ENCODE measurements around the gene DDX54.
"Not testable (repeated sequence)": the region's sequence is repeated elsewhere in the genome, so short reads cannot be mapped to it uniquely, and the experiment has no call there.

Gene DDX54

DNA sequence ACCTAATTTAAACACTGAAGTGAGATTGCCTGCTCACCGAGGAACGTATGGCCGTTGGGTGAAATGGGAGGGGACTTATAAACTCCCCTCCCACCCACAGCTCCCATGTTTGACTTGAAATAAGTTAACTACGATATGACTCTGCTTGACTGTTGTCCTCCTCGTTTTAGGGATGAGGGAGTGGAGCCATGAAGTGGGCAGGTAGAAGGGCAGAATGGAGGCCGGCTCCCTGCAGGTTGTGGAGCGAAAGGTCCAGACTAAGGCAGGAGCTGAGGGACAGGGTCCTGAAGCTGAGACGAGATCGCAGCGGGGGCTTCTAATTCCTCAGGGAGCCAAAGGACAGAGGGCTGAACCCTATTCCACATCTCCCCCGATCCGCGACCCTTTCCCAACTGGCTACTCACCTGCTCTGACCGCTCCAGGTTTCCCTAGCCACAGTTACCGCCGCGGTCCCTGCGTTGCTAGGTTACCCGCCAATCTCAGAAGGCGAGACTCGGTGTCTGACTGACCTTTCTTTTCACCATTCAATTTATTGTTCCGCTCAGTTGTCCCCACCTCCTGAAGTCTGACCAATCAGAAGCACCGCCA is 35.4 kb upstream of the DDX54 start:
- in situ Hi-C loops (cut with MboI; ENCODE audit: low sequenced_read_pairs) = no loop called here

- in situ Hi-C loops (cut with MboI; ENCODE audit: low sequenced_read_pairs) = no loop called here
These were observed 30.7 kb upstream of the DDX54 start for GRCh38 chr12:113216027-113216426.

DNA sequence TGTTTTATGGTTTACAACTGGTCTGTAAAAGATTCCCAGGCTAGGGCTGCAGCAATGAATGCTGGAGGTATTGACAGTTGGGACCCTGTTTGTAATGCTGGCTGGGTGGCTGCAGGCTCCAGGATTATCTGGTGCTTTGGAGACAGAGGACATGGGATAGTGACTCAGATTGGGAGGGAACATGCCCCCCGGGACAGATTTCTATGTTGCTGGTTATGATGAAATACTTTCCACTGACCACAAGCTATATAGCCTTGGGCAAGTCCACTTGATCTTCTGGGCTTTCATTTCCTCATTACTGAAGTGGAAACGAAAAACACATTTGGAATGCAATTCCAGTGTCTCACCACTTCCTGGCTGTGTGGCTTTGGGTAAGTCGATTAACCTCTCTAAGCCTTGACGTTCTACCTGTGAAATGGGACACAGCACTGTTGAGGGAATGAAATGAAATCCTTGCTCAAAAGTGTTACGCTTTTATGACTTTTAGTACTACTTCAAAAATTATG is 29.7 kb upstream of the DDX54 start:
- in situ Hi-C loops (cut with MboI; ENCODE audit: low sequenced_read_pairs) = no loop called here

DNA sequence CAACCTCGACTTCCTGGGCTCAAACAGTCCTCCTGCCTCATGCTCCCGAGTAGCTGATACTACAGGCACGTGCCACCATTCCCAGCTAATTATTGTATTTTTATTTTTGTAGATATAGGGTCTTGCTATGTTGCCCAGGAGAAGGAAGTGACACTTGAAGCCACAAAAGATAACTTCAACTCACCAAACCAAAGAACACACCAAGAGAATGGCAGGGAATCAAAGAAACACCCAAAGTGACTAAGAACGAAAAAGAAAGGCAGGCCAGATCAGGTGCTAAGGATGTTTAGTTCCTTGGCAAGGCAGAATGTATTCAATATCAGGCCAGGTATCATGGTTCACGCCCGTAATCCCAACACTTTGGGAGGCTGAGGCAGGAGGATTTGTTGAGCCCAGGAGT is 25.9 kb upstream of the DDX54 start:
- in situ Hi-C loops (cut with MboI; ENCODE audit: low sequenced_read_pairs) = no loop called here

DNA sequence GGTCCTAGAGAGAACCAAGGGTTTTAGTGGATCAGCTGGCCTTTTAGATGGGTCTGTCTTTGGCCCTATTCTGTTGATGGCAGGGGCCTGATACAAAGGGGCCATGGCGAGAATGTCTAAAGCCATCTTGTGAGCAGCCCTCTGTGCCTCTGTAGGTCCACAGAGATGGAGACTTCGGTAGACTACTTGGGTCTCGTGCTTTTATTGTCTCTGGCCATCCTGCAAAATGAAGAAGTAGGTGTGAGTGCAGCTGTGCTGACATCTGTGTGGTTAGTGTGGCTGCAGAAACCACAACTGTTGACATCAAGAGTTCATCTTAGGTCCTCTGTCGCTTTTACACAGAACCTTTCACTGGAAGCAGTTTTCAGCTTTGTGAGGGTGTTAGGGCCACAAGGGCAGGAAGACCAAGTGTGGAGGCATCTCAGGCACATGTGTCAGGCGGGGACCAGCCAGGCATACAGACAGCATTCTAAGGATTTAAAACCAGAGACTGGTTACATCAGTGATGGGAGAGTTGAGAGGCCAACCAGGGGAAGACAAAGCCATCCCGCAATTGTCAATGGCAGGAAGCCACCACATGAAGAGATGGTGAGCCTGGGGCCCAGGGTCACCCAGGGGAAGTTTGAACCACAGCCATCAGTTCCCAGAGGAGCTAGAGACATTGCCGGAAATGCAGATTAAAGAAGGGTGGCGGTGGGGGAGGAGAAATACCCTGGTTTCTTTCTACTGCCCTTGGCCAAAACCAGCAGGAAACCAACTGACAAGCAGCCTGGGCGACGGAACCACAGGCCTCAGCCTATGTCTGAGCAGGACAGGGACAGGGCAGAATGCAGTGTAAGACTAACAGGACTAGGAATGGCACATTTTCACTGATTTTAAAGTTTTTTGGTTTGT is 23.0 kb upstream of the DDX54 start:
- in situ Hi-C loops (cut with MboI; ENCODE audit: low sequenced_read_pairs) = no loop called here

DNA sequence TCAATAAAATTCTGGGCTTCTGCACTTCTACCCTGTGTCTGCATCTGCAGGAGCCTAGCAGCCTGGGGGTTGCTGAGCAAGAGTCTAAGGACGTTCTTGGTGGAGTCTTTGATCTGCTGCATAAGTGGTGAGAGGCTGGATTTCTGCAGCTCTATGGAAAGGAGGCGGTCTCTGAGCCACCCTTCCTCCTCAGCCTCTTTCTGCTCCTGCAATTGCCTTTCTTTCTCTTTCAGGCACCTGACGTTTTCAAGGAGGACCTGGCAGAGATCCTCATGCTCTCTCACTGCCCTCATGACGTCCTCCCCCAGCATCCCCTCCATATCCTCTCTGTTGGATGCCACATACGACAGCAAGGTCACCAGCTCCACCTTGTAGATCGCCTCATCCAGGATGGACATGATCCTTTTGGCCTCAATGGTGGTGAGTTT is 22.3 kb upstream of the DDX54 start:
- in situ Hi-C loops (cut with MboI; ENCODE audit: low sequenced_read_pairs) = no loop called here

DNA sequence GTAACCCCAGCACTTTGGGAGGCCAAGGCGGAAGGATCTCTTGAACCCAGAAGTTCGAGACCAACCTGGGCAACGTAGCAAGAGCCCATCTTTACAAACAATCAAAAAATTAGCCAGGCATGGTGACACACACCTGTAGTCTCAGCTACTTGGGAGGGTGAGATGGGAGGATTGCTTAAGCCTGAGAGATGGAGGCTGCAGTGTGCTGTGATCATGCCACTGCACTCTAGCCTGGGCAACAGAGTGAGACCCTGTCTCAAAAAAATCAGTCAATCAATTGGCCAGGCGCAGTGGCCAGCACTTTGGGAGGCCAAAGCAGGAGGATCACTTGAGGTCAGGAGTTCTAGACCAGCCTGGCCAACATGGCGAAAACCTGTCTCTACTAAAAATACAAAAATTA is 21.5 kb upstream of the DDX54 start:
- in situ Hi-C loops (cut with MboI; ENCODE audit: low sequenced_read_pairs) = not testable (repeated sequence)

GRCh38 chr12:113204804-113205203 is 19.5 kb upstream of the DDX54 start:
- in situ Hi-C loops (cut with MboI; ENCODE audit: low sequenced_read_pairs) = no loop called here

- in situ Hi-C loops (cut with MboI; ENCODE audit: low sequenced_read_pairs) = no loop called here
These were observed 18.8 kb upstream of the DDX54 start for GRCh38 chr12:113203852-113204760.

DNA sequence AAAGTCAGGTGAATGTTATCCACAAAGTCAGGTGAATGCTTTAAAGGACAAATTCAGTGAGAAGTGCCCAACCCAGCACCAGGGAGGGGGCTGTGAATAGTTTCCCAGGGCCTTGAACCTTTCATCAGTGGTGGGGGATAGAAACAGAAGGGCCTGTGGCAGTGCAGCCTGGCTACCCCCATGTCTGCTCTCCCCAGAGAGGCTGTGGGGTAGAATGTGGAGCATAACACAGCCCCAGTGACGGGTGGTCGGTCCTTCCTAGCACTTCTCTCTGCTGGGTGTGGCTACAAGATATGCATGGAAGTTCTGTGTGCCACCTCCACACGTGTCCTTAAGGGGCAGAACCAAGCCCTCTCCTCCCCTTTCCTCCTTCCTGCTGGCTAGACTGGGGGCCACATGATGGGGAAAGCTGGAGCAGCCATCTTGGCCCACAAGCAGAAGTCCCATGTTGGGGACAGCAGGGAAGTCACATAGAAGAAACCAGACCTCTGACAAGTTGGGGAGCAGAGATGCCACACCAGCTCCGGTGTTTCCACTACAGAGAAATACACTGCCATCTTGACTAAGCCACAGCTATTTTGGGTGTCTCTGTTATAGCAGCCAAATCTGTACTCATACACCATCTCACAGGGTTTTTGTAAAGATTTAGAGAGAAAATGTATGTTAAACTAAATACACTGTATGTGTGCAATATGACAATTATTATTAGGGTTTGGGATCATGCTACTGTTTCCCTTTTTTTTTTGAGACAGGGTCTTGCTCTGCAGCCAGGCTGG is 17.2 kb upstream of the DDX54 start:
- in situ Hi-C loops (cut with MboI; ENCODE audit: low sequenced_read_pairs) = no loop called here

GRCh38 chr12:113201187-113202177 is 16.2 kb upstream of the DDX54 start:
- in situ Hi-C loops (cut with MboI; ENCODE audit: low sequenced_read_pairs) = no loop called here

DNA sequence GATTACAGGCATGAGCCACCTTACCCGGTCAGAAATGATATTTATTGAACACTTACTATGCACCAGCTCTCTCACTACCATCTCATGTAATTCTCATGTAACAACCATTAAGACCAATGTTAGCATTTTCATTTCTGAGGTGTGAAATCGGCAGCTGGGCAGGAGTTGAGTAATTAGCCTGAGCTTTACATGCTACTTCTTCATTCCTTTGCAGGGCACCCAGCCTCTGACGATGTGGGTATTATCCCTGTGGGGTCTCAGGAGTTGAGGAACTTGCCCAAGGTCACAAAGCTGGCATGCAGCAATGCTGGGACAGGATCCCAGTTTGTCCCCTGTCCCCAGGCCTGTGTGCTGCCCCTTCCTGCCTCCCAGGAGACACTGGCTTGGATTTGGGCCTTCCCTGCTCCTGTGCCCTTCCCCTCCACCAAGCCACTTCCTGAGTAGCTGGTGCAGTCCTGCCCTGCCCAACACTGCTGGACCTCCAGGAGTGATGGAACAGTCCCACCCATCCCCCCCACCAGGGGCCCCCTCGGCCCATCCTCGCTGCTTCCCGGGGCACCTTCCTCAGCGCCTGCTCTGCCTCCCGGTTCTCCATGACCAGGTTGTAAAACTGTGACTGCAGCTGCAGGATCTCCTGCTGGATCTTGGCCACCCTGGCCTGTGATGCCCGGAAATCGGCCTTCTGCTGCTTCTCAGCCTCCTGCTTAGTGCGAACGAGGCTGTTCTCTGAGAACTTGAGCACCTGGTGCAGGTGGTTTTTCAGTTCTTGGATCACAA is 14.9 kb upstream of the DDX54 start:
- in situ Hi-C loops (cut with MboI; ENCODE audit: low sequenced_read_pairs) = no loop called here

- in situ Hi-C loops (cut with MboI; ENCODE audit: low sequenced_read_pairs) = no loop called here
These were observed 13.0 kb upstream of the DDX54 start for GRCh38 chr12:113198296-113198695.

DNA sequence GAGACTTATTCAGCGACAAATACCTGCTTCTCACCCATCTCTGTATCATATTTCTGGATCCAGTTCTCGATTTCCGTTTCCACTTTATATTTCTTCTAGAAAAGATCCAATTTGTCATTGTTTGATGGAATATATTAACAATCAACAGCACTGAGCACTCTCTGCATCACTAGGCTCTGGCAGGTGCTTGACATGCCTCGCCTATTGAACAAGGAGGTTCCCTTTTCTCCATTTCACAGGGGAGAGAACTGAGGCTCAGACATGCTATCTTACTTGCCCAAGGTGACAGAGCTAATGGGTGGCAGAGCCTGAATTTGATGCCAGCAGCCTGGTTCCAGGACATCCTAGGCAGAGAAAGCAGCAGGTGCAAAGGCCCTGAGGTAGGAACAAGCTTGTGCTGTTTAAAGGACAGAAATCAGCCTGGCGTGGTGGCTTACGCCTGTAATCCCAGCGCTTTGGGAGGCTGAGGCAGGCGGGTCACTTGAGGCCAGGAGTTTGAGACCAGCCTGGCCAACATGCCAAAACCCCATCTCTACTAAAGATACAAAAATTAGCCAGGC is 12.3 kb upstream of the DDX54 start:
- in situ Hi-C loops (cut with MboI; ENCODE audit: low sequenced_read_pairs) = no loop called here

GRCh38 chr12:113196990-113197389 is 11.7 kb upstream of the DDX54 start:
- in situ Hi-C loops (cut with MboI; ENCODE audit: low sequenced_read_pairs) = no loop called here

- in situ Hi-C loops (cut with MboI; ENCODE audit: low sequenced_read_pairs) = no loop called here
These were observed 11.3 kb upstream of the DDX54 start for GRCh38 chr12:113196582-113196981.

GRCh38 chr12:113195598-113195997 is 10.3 kb upstream of the DDX54 start:
- in situ Hi-C loops (cut with MboI; ENCODE audit: low sequenced_read_pairs) = no loop called here

DNA sequence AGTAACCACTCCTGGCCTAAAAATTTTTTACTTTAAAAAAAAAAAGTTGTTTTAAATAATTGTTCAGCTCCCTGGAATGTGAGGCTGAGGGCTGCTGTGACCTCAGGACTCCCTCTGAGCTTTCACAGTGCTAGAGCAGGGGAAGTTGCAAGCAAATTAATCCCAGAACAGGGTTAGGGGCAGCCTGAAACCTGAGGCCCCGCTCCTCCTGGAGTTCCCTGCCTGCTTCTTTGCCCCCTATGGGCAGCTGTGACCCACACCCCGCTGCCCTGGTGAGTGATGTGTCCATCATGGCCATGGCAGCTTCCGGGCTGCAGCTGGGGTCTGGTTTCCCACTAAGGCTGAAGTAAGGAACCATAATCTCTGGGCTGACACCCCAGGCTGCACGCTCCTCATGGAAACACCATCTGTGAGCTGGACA is 9.7 kb upstream of the DDX54 start:
- in situ Hi-C loops (cut with MboI; ENCODE audit: low sequenced_read_pairs) = no loop called here
